NCI-H82 treated with DMSO at 0.1 percent for 48 hours (cell line): ENCODE measurements around the gene CNPY2.
A peak's percentile ranks its signal among the peaks of the same experiment; 100 is the strongest.
"Not testable (repeated sequence)": the region's sequence is repeated elsewhere in the genome, so short reads cannot be mapped to it uniquely, and the experiment has no call there.

Experiments used
- DNase-seq: peaks from one replicate; lab custom pipeline; 2025; ENCODE audit not compliant: unreplicated experiment; lab: John Stamatoyannopoulos, UW

The CNPY2 gene

GRCh38 chr12:56315622-56316473 lies at the start of gene CNPY2:
Gene CNPY2, minus strand, starts transcription at chr12:56315988. Its CDS starts 771 bp downstream, at chr12:56315217.
- peak; percentile 90 for DNase-seq

- DNase-seq, result no peak
Measured at GRCh38 chr12:56362130-56363059, 46.6 kb upstream of the CNPY2 start, which contains the start of gene APOF. Gene APOF, minus strand, starts transcription at chr12:56362857. Its CDS starts 112 bp downstream, at chr12:56362745.

GRCh38 chr12:56361487-56362129 lies 45.8 kb upstream of the CNPY2 start:
- DNase-seq, result no peak

DNA sequence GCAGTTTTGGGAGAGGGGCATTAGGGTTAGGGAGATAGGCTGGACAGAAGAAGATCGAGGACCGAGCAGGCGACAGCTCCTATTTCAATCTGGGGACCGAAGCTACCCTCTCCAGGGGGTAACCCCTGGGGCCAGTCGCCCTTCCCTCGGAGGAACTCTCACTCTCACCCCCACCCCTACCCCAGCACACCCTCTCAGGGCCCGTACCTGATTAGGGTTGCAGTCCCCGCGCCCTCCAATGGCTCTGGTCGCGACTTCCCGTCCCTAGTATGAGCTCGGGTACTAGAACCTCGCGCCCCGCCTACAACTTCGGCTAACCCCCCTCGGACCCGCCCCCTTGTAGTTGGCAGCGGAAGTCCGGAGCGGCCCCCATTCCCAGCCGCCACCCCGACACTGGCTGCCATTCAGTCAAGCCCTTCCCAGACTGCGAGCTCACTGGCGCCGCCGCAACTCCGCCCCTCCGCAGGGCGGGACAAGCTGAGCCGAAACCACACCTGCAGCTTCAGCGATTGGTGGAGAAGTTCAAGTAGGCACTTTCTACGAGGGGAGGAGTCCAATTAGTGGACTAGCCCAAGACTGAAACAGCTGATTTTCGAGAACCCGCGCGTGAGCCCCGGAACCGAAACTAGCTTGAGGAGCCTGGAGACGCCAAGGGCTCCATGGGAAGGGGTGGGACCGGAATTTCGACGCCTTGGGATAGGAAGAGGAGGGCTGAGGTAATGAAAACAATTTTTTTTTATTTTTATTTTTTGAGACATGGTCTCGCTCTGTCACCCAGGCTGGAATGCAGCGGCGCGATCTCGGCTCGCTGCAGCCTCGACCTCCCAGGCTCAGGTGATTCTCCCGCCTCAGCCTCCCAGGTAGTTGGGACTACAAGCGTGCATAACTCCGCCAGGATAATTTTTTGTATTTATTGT lies 44.3 kb upstream of the CNPY2 start, which contains the start of gene STAT2:
Gene STAT2, minus strand, starts transcription at position 257 of the 917 bp plus-strand sequence. CDS start 3,536 bp downstream, outside the sequence.
- DNase-seq, result peak; percentile 95

DNA sequence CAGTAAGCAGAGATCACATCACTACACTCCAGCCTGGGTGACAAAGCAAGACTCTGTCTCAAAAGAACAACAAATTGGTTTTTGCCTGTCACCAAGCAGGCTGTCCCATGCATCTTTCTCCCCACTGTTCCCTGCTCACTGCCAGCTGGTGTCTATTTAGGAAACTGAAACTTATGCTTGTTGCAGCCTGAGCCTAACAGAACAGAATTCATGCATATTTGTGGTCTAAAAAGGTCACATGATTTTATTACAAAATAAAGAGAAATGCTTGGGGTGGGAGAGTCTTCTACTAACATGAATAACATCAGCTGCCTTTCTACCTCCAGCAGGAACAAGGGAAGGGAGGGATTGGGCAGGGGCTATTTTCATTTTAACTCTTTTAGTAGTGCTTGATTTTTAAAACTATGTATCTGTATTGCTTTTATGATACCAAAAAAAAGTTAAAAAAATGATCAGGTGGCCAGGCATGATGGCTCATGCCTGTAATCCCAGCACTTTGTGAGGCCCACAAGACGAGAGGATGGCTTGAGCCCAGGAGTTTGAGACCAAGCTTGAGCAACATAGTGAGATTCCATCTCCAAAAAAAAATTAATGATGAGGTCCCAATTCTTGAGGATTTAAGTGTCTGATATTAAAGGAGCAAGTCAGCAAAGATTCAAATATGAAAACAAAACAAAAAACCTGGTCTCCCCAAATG lies 43.2 kb upstream of the CNPY2 start:
- no peak for DNase-seq

DNA sequence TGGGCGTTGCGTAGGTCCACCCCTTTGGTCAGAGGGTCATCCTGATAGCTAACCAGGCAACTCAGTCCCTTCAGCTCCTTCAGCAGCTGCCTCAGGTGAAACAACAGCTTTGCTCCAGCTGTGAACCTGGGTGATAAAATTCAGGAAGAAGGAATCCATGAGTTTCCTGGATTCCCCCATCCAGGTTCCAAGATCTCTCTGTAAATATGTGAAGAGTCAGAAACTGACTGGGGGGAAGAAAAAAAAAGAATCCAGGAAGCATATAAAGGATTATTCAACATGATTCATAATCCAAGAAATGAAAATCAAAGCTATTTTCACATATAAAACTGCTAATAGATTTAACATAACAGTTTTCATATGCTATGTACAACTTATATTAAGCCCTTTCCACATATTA lies 35.5 kb upstream of the CNPY2 start:
- no peak for DNase-seq

- DNase-seq, result no peak
Measured at GRCh38 chr12:56350662-56351061, 34.9 kb upstream of the CNPY2 start.

- no peak for DNase-seq
Measured at GRCh38 chr12:56348776-56349175, 33.0 kb upstream of the CNPY2 start.

GRCh38 chr12:56347255-56347654 lies 31.5 kb upstream of the CNPY2 start:
- not testable (repeated sequence) for DNase-seq

DNA sequence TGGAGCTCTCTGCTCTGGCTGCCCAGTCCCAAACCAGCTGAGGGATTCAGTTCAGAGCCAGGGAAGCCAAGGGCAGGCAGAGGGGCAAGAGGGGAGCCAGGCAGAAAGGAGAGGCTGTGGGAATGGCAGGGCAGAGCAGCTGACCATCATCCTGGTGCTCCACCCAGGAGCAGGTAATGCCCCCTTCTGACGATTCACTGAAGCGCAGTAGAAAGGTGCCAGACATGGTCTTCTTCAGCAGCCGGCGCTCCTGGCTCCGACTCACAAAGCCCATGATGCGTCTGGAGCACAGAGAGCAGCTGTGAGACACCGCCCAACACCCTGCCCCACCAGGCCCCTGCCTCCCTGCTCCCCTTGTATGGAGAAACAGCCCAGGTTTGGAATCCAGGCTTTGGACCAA lies 30.9 kb upstream of the CNPY2 start:
- DNase-seq, result no peak

GRCh38 chr12:56342290-56342689 lies 26.5 kb upstream of the CNPY2 start:
- DNase-seq, result not testable (repeated sequence)

GRCh38 chr12:56341616-56342015 lies 25.8 kb upstream of the CNPY2 start:
- DNase-seq, result no peak

DNA sequence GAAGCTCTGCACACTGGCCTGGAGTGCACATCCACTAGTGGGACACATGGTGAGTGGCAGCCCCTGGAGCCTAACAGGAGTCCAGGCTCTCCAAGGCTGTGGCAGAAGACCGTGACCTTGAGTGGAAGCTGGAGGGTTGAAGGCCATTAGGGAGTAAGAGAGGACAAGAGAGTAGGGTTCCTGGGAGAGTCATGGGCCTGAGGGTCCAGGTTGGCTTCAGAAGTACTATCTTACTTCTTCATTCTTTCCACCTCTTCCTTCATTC lies 23.3 kb upstream of the CNPY2 start:
- DNase-seq, result no peak

GRCh38 chr12:56338308-56339157 lies 22.7 kb upstream of the CNPY2 start, which contains the start of gene IL23A:
Gene IL23A, plus strand, starts transcription at chr12:56338884. Its CDS starts 161 bp downstream, at chr12:56339045.
- DNase-seq, result no peak

- DNase-seq, result no peak
Measured at GRCh38 chr12:56337753-56338251, 22.0 kb upstream of the CNPY2 start.

GRCh38 chr12:56336361-56337167 lies 20.8 kb upstream of the CNPY2 start:
- no peak for DNase-seq

DNA sequence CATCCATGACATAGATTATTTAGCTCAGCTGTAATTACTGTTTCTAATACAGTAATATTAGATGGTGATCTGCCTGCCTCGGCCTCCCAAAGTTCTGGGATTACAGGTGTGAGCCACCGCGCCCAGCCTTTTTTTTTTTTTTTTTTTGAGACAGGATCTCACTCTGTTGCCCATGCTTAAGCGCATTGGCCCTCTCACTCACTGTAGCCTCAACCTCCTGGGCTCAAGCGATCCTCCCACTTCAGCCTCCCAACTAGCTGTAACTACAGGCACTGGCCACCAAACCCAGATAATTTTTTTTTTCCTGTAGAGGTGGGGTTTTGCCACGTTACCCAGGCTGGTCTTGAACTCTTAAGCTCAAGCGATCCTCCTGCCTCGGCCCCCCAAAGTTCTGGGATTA lies 19.7 kb upstream of the CNPY2 start:
- not testable (repeated sequence) for DNase-seq

DNA sequence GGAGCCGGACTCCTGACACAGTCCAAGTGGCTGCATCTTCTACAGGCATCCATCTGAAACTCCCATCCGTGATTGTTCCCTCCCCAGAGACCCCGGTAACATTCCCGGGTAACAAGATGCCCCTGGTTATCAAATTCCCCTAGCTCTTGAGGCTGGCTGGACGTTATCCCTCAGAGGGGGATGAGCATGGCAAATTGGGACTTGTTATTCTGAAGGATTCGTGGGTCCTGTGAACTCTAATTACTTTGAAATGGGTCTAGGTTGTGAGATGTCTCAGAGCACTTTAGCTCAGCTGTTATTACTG lies 18.7 kb upstream of the CNPY2 start:
- DNase-seq, result no peak
